Measurements from ENCODE around the gene NKD2. TPM values are rescaled to one million over a fixed set of nuclear protein-coding genes. Genes with fewer than 3 reads are reported as not detected.
A peak's percentile ranks its signal among the peaks of the same experiment; 100 is the strongest.
"Not testable (repeated sequence)": the region's sequence is repeated elsewhere in the genome, so short reads cannot be mapped to it uniquely, and the experiment has no call there.

Gene NKD2
- total and polyA plus RNA-seq, 10 donors, result 1.4 to 52.3 (median 14.9) TPM

DNA sequence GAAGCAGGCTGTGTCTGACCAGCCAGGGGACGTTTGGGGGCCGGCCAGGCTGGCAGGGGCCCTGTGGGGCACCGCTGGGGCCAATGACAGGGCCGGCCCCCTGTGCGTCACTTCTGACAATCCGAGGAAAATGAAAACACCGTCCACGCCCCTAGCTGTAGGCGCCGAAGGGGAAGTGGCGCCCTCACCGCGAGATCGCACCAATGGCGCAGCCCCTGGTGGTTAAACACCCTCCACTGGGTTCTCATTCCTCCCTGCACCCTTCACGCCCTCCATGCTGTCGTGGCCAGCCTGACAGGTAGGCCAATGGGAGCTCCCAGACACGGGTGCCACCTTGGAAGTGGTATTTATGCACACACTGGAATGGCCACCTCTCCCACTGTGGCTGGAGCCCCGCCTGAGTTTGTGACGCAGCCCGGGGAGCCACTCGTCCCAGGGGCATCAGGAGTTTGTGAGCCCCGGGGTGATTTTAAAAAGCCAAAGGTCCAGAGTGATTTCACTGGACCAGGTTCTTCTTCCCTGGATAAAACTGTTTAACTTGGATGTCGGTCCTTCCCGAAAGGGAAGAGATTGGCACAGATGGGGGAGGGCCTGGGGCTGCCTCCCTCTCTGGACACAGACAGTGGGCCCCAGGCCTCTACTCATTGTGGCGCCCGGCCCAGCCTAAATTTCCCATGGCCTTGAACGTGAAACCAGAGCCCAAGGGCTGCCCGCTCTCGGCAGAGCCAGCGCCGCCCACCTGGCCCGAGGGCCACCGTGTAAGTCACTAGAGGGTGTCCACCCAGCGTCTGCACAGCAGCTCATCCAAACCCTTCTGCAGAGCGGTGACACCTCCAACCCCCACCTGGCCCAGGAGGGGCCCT lies 49.7 kb downstream of the NKD2 start:
- no peak overlapping the region for H3K4me3 ChIP-seq
- TF ChIP-seq, protein P1, sequence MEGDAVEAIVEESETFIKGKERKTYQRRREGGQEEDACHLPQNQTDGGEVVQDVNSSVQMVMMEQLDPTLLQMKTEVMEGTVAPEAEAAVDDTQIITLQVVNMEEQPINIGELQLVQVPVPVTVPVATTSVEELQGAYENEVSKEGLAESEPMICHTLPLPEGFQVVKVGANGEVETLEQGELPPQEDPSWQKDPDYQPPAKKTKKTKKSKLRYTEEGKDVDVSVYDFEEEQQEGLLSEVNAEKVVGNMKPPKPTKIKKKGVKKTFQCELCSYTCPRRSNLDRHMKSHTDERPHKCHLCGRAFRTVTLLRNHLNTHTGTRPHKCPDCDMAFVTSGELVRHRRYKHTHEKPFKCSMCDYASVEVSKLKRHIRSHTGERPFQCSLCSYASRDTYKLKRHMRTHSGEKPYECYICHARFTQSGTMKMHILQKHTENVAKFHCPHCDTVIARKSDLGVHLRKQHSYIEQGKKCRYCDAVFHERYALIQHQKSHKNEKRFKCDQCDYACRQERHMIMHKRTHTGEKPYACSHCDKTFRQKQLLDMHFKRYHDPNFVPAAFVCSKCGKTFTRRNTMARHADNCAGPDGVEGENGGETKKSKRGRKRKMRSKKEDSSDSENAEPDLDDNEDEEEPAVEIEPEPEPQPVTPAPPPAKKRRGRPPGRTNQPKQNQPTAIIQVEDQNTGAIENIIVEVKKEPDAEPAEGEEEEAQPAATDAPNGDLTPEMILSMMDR (IDR thresholded peaks at IDR 0.05 in 8 of 11, conservative IDR thresholded peaks at IDR 0.05 in 3 of 11), result no peak
- TF ChIP-seq POLR2AphosphoS5 (IDR thresholded peaks at IDR 0.05) (no peak), POLR2A (IDR thresholded peaks at IDR 0.05) (no peak)
- no peaks in the 10 kb centered on the region for H3K4me1 ChIP-seq
- H3K9me3 ChIP-seq, result no peaks in the 10 kb centered on the region
- no peak overlapping the region for H3K27ac ChIP-seq
- H3K27me3 ChIP-seq (replicated peaks in 1 of 7), result no peaks in the 10 kb centered on the region
- H3K36me3 ChIP-seq, result peaks cover 0 to 97% (median 82%) of the 10 kb centered on the region in 6 donors
- intact Hi-C loops (cut with DNase I; ENCODE audit: low total_unique reads), result no loop called here
- WGBS, 5 donors, result 82 to 92% (median 91%) methylated on average over 24 to 36 of the region's 36 CpGs
- DNase-seq, result no peak

GRCh38 chr5:1058988-1059883 lies 50.6 kb downstream of the NKD2 start:
- no peak overlapping the region for H3K4me3 ChIP-seq
- no peaks in the 10 kb centered on the region for H3K9me3 ChIP-seq
- H3K27ac ChIP-seq, result no peak overlapping the region
- H3K4me1 ChIP-seq, result no peaks in the 10 kb centered on the region
- H3K27me3 ChIP-seq (replicated peaks in 1 of 7), result no peaks in the 10 kb centered on the region
- peaks cover 0 to 97% (median 81%) of the 10 kb centered on the region in 6 donors for H3K36me3 ChIP-seq
- DNase-seq, result no peak
- intact Hi-C loops (cut with DNase I; ENCODE audit: low total_unique reads), result no loop called here
- WGBS, 5 donors, result 83 to 94% (median 92%) methylated on average over 19 to 34 of the region's 34 CpGs
- TF ChIP-seq POLR2A (IDR thresholded peaks at IDR 0.05) (no peak), POLR2AphosphoS5 (IDR thresholded peaks at IDR 0.05) (no peak)
- TF ChIP-seq, protein P1 (IDR thresholded peaks at IDR 0.05 in 8 of 11, conservative IDR thresholded peaks at IDR 0.05 in 3 of 11), result no peak

GRCh38 chr5:1059884-1060263 lies 51.3 kb downstream of the NKD2 start:
- TF ChIP-seq POLR2A (IDR thresholded peaks at IDR 0.05), result no peak
- TF ChIP-seq POLR2AphosphoS5 (IDR thresholded peaks at IDR 0.05), result peak in 1 of 3 donors; percentile 23
- 85 to 92% (median 89%) methylated on average over 13 to 17 of the region's 17 CpGs for WGBS, 5 donors
- Histone ChIP-seq H3K4me3 (no peak overlapping the region), H3K36me3 (peaks cover 0 to 97% (median 77%) of the 10 kb centered on the region in 6 donors), H3K27ac (no peak overlapping the region), H3K9me3 (no peaks in the 10 kb centered on the region), H3K27me3 (replicated peaks in 1 of 7) (no peaks in the 10 kb centered on the region), H3K4me1 (no peaks in the 10 kb centered on the region)
- DNase-seq, result no peak
- intact Hi-C loops (cut with DNase I; ENCODE audit: low total_unique reads), result no loop called here

DNA sequence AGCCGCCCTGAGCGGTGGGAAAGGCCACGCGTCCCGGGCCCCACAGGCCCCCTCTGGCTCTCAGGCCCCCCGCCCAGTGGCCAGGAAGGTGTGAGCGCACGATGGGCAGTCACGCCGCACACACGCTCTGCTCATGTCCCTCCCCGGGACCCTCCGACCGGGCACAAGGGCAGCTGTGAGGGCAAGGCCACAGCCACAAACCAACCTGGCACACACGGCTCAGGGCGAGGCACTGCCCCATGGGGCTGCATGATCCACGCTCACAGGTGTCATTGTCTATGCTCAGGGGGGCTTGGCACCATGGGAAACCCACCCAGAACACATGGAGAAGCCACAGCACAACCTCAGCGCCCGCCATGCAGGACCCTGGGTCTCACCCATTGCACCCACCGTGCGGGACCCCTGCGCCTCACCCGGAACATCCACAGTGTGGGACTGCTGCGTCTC lies 52.0 kb downstream of the NKD2 start:
- no peak overlapping the region for H3K27ac ChIP-seq
- WGBS, 5 donors, result 80 to 100% (median 82%) methylated on average over 5 to 24 of the region's 24 CpGs
- H3K27me3 ChIP-seq (replicated peaks in 1 of 7), result no peaks in the 10 kb centered on the region
- peaks cover 0 to 97% (median 79%) of the 10 kb centered on the region in 6 donors for H3K36me3 ChIP-seq
- no peak overlapping the region for H3K4me3 ChIP-seq
- H3K9me3 ChIP-seq, result no peaks in the 10 kb centered on the region
- DNase-seq, result no peak
- H3K4me1 ChIP-seq, result no peaks in the 10 kb centered on the region
- intact Hi-C loops (cut with DNase I; ENCODE audit: low total_unique reads), result no loop called here
- TF ChIP-seq, protein P1 (IDR thresholded peaks at IDR 0.05 in 8 of 11, conservative IDR thresholded peaks at IDR 0.05 in 3 of 11), result no peak
- TF ChIP-seq POLR2A (IDR thresholded peaks at IDR 0.05) (no peak), POLR2AphosphoS5 (IDR thresholded peaks at IDR 0.05) (peak in 1 of 3 donors; percentile 7)

- H3K27ac ChIP-seq; H3K27me3 ChIP-seq (replicated peaks in 1 of 7); DNase-seq; H3K4me3 ChIP-seq; intact Hi-C loops (cut with DNase I; ENCODE audit: low total_unique reads); H3K9me3 ChIP-seq; H3K4me1 ChIP-seq: not testable (repeated sequence)
- peaks cover 0 to 97% (median 76%) of the 10 kb centered on the region in 6 donors for H3K36me3 ChIP-seq
- 85 to 95% (median 88%) methylated on average over 7 to 12 of the region's 43 CpGs for WGBS, 5 donors
Measured at GRCh38 chr5:1061292-1061691, 52.7 kb downstream of the NKD2 start.
